MCF 10A (cell line): ENCODE measurements around the gene SLC6A6. TPM values are rescaled to one million over a fixed set of nuclear protein-coding genes. Genes with fewer than 3 reads are reported as not detected.

ENCODE experiments used
- BruUV-seq: library from RNA; stranded (reverse); fragments of 400-500 nt; replicated peaks from 2 replicates; lab custom pipeline; 2021; lab: Mats Ljungman, UMichigan
- CTCF ChIA-PET: fragments of 300-600 bp; sonication (Branson Sonifier 250); formaldehyde crosslinking; extraction: SDS; loops from one replicate; lab custom pipeline; 2021; ENCODE audit warnings: antibody characterized with exemption, inconsistent platforms; lab: Yijun Ruan, JAX
- POLR2A ChIA-PET: fragments of 300-600, 350-650 bp; sonication (Branson Sonifier 250); formaldehyde crosslinking; extraction: SDS; loops from one replicate; lab custom pipeline; 2020; ENCODE audit warnings: antibody characterized with exemption, inconsistent platforms; lab: Yijun Ruan, JAX
- DNase-seq: peaks from one replicate; pipeline ENCODE4 v3.0.0-alpha.2; 2018; ENCODE audit not compliant: unreplicated experiment
- H3K27ac Mint-ChIP-seq: one replicate; pipeline ENCODE4 v1.8.0; 2022; ENCODE audit warnings: mild to moderate bottlenecking, low read depth, mixed read lengths; ENCODE audit not compliant: unreplicated experiment
- H3K27me3 Mint-ChIP-seq: one replicate; pipeline ENCODE4 v1.8.0; 2022; ENCODE audit warnings: mixed read lengths; ENCODE audit not compliant: insufficient read depth, unreplicated experiment
- H3K36me3 Mint-ChIP-seq: one replicate; pipeline ENCODE4 v1.8.0; 2022; ENCODE audit warnings: mild to moderate bottlenecking, moderate library complexity, mixed read lengths; ENCODE audit not compliant: insufficient read depth, unreplicated experiment
- H3K4me1 Mint-ChIP-seq: one replicate; pipeline ENCODE4 v1.8.0; 2022; ENCODE audit warnings: mixed read lengths; ENCODE audit not compliant: insufficient read depth, unreplicated experiment
- H3K4me3 Mint-ChIP-seq: one replicate; pipeline ENCODE4 v1.8.0; 2022; ENCODE audit warnings: mild to moderate bottlenecking, moderate library complexity, mixed read lengths; ENCODE audit not compliant: unreplicated experiment
- H3K9me3 Mint-ChIP-seq: one replicate; pipeline ENCODE4 v1.8.0; 2022; ENCODE audit warnings: mixed read lengths; ENCODE audit not compliant: unreplicated experiment
- intact Hi-C: fragments of 100-400 bp; cut with micrococcal nuclease; formaldehyde crosslinking; loops from 2 replicates; pipeline ENCODE4 v1.14.1; 2022
- total RNA-seq: library from RNA; stranded (reverse); gene quantifications from 2 replicates; pipeline ENCODE4 v1.2.3, GENCODE V29; 2022
- TF ChIP-seq, protein P1 (sequence below): fragments of 200-600 bp; IDR thresholded peaks from one replicate; pipeline ENCODE4 v1.8.0; 2022; ENCODE audit warnings: antibody characterized with exemption, mild to moderate bottlenecking; ENCODE audit not compliant: unreplicated experiment

SLC6A6 gene
- total RNA-seq, 1 experiment from 2014 or later: 7.6 TPM

DNA sequence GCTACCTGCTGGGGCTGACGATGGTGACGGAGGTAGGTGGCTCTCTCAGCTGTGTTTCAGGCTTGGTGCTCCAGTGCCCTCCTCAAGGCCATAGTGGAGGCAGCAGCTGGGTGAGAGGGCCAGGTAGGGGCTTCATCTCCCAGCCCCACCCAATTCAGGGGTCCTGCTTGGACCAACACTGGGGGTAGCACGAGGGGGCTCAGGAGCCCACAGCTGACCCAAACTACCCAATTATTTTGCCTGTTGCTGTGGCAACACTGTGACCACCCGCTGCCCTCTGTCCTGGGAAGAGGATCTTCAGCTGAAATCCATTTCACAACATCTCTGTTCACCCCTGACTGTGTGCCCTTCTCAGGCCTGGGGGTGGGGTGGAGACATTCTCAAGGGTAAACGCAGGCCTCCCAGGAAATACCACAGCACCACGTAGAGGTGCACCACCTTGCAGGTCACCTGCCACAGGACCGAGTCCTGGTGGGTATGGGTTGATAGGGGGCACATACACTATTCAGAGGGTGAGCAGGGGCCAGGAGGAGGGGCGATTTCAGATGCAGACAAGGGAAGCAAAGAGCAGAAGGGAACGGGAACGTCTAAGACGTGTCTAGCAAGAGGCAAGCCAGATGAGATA is 75.0 kb downstream of the SLC6A6 start:
- TF ChIP-seq, protein P1, sequence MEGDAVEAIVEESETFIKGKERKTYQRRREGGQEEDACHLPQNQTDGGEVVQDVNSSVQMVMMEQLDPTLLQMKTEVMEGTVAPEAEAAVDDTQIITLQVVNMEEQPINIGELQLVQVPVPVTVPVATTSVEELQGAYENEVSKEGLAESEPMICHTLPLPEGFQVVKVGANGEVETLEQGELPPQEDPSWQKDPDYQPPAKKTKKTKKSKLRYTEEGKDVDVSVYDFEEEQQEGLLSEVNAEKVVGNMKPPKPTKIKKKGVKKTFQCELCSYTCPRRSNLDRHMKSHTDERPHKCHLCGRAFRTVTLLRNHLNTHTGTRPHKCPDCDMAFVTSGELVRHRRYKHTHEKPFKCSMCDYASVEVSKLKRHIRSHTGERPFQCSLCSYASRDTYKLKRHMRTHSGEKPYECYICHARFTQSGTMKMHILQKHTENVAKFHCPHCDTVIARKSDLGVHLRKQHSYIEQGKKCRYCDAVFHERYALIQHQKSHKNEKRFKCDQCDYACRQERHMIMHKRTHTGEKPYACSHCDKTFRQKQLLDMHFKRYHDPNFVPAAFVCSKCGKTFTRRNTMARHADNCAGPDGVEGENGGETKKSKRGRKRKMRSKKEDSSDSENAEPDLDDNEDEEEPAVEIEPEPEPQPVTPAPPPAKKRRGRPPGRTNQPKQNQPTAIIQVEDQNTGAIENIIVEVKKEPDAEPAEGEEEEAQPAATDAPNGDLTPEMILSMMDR: no peak
- DNase-seq: no peak
- no peaks in the 10 kb centered on the region for H3K9me3 Mint-ChIP-seq
- intact Hi-C loops: no loop called here
- no peak overlapping the region for H3K4me3 Mint-ChIP-seq
- H3K27me3 Mint-ChIP-seq: no peaks in the 10 kb centered on the region
- no peak overlapping the region for H3K27ac Mint-ChIP-seq
- peaks cover 13% of the 10 kb centered on the region for H3K36me3 Mint-ChIP-seq
- POLR2A ChIA-PET: no interaction called here
- no TSS peak for BruUV-seq
- CTCF ChIA-PET: interaction anchor here (0.5 to 0.8 kb wide), 3 partner anchors 9 to 274 kb away, joined by 3 read pairs; no protein-coding TSS in a partner anchor
- H3K4me1 Mint-ChIP-seq: peaks cover 11% of the 10 kb centered on the region

DNA sequence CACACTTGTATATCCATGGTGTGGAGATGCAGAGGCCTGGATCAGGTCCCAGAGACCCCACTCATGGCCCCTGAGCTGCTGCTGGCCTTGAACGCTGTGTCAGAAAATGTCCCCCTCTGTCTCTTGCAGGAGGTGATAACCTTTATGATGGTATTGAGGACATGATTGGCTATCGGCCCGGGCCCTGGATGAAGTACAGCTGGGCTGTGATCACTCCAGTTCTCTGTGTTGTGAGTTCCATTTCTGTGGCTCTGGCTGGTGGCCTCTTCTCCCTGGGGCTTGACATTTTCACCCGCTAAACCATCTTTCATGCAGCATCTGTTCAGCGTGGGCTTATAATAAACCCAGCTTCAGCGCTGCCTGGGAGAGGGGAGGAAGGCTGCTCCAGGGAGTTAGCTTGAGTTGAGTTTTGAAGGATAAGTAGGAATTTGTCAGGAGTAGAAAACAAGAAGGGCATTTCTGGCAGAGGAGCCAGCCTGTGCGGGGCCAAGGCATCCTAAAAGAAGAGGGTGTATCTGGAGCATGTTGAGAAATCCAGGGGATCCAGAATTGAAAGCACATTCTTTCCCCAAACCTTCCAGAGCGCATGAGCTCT is 76.6 kb downstream of the SLC6A6 start:
- H3K27ac Mint-ChIP-seq: no peak overlapping the region
- intact Hi-C loops: no loop called here
- POLR2A ChIA-PET: no interaction called here
- peaks cover 13% of the 10 kb centered on the region for H3K36me3 Mint-ChIP-seq
- H3K9me3 Mint-ChIP-seq: no peaks in the 10 kb centered on the region
- no peak for DNase-seq
- no peak overlapping the region for H3K4me3 Mint-ChIP-seq
- H3K4me1 Mint-ChIP-seq: no peaks in the 10 kb centered on the region
- CTCF ChIA-PET: interaction anchor here (0.6 to 1.5 kb wide), 5 partner anchors 11 to 445 kb away, joined by 3 to 8 read pairs (median 3); no protein-coding TSS in a partner anchor
- no peaks in the 10 kb centered on the region for H3K27me3 Mint-ChIP-seq
- no TSS peak for BruUV-seq
- TF ChIP-seq, protein P1: no peak

DNA sequence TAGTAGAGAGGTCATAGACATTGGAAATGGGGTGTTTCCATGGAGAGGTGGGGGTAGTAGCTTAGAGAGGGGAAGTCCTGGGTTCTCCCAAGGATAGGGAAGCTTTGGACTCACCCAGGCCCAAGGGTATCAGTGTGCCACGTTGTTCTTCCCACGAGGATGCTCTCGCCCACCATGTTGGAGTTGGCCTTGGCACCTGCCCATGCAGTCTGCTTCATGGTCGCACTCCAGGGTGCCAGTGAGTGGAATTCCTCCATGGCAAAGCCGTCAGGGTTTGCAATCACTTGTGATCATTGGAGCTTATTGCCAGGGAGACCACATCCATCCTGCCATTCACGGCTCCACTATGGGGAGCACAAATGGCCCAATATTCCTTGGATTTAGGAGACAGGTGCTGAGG is 77.2 kb downstream of the SLC6A6 start:
- Mint-ChIP-seq H3K27me3 (no peaks in the 10 kb centered on the region), H3K4me1 (no peaks in the 10 kb centered on the region), H3K9me3 (no peaks in the 10 kb centered on the region), H3K4me3 (no peak overlapping the region), H3K27ac (no peak overlapping the region), H3K36me3 (peaks cover 13% of the 10 kb centered on the region)
- TF ChIP-seq, protein P1: no peak
- ChIA-PET POLR2A (no interaction called here), CTCF (interaction anchor here (0.6 to 1.5 kb wide), 5 partner anchors 11 to 444 kb away, joined by 3 to 8 read pairs (median 3); no protein-coding TSS in a partner anchor)
- DNase-seq: no peak
- BruUV-seq: no TSS peak
- intact Hi-C loops: no loop called here

DNA sequence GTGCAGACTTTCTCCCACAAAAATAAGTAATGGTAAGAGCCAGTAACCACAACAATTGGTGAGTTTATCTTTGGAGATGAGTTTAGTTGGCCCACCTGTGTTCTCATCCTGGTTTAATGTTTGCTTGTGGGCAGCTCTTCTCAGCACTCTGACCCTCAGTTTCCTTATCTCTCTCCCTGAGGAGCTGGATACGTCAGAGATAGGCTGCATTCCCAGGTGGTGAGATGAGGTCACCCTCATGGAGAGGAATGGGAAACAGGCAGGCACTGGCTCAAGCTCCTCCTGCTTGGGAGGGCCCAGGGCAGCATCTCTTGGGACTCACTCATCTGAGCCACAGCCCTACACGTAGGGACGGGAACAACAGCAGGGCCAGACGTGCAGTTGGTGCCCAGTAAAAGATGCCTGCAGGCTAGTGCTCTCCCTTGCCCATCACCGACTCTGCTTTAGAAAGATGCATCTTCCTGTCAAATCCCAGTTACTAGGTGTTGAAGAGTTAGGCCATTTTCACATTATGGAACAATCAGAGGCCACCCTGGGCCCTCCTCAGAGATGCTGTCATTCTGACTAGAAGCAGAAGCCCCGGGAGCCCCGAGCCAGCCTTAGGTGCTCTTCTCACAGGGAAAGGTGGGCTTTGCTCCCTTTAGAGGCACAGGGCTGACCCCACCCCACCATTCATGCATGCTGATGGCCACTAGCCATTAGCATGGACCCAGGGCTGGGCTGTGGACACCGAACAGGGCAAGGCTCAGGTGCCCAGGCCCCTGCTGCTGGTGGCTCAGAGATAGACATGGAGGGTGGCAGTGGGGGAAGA is 78.0 kb downstream of the SLC6A6 start:
- ChIA-PET POLR2A (no interaction called here), CTCF (interaction anchor here (0.5 to 1.0 kb wide), 2 partner anchors 19 to 227 kb away, joined by 3 read pairs; no protein-coding TSS in a partner anchor)
- BruUV-seq: no TSS peak
- TF ChIP-seq, protein P1: no peak
- H3K4me1 Mint-ChIP-seq: no peaks in the 10 kb centered on the region
- H3K9me3 Mint-ChIP-seq: no peaks in the 10 kb centered on the region
- no peak for DNase-seq
- intact Hi-C loops: no loop called here
- H3K36me3 Mint-ChIP-seq: peaks cover 20% of the 10 kb centered on the region
- no peaks in the 10 kb centered on the region for H3K27me3 Mint-ChIP-seq
- H3K27ac Mint-ChIP-seq: no peak overlapping the region
- no peak overlapping the region for H3K4me3 Mint-ChIP-seq
